Renal cortex interstitium (tissue), 11 donors: ENCODE measurements around the gene SF3A2. TPM values are rescaled to one million over a fixed set of nuclear protein-coding genes. Genes with fewer than 3 reads are reported as not detected.
A peak's percentile ranks its signal among the peaks of the same experiment; 100 is the strongest.
"Not testable (repeated sequence)": the region's sequence is repeated elsewhere in the genome, so short reads cannot be mapped to it uniquely, and the experiment has no call there.

Experiments
- DNase-seq, 11 donors: peaks; one replicate each; pipeline ENCODE4 v3.0.0-alpha.2; 2013; ENCODE audit warnings: low read depth in 9 of 11, low spot score in 4 of 11; ENCODE audit errors: extremely low read depth in 1 of 11
- polyA plus RNA-seq, 3 donors: library from polyadenylated mRNA; unstranded; fragments of 120-200 nt; gene quantifications; one replicate each; pipeline ENCODE4 v1.2.1, GENCODE V29; 2013; ENCODE audit not compliant: insufficient read length in 3 of 3

SF3A2 gene
- polyA plus RNA-seq, 3 donors, result 63.2 to 93.5 (median 83.5) TPM

DNA sequence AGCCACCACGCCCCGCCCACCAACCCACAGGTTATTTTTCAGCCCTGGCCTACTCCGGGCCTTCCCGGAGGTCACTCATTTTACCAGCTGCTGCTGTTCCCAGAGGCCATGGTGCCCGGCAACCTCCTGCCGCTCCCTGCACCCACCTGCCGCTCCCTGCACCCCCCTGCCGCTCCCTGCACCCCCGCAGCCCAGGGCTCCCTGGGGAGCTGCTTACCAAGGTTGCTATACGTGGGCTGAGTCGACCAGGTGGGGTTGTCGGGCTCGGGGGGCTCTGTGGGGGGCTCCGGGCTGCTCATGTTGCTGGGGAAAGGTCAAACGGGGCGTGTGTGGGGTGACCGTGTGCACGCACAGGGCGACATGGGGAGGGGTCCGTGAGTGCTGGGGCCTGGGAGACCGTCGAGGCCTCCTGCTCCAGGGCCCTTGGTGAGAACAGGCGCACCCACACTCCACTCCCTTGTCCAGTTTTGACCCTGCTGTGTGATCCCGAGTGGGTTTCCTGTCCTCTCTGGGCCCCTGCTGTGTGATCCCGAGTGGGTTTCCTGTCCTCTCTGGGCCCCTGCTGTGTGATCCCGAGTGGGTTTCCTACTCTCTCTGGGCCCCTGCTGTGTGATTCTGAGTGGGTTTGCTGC, 44.1 kb downstream of the SF3A2 start:
- no peak for DNase-seq

- DNase-seq, result not testable (repeated sequence)
Observed at GRCh38 chr19:2281265-2282061, 44.8 kb downstream of the SF3A2 start.

DNA sequence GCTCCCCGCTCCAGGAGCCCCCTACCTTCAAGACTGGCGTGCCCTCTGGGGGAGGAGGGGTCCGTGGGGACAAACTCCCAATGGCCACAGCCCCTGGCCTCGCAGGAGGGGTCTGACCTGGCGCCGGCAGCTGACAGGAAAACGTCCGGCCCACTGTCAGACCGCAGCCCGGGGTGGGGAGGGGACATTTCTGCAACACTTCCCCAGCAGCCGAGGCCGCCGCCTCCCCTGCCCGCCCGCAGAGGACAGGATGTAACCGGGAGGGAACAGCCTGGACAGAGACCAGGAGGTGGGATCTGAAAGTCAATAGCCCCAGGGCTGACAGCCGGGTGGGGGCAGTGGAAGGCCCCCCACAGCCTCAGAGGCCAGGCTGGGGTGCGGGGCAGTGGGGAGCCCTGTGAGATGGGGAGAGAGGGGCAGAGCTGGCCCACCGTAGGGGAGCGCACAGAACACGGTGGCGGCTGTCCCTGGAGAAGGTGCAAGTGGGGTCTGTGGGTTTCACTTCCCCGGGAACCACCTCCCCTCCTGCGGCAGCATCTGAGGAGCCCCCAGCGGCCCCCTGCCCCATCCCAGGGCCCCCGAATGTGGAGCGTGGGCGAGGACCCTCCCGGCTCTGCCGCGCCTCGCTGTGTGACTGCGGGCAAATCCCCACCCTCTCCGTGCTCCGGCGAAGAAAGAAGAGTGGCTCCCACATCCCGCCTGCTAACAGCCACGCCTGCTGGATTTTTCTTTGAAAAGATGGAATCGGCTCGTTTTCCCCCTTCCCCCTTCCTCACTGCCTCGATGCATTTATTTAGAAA, 45.6 kb downstream of the SF3A2 start, which contains the start of gene PEAK3:
Gene PEAK3, minus strand, starts transcription at position 114 of the 800 bp plus-strand sequence. CDS start 1,244 bp downstream, outside the sequence.
- peak in 1 of 11 donors; percentile 61 for DNase-seq

DNA sequence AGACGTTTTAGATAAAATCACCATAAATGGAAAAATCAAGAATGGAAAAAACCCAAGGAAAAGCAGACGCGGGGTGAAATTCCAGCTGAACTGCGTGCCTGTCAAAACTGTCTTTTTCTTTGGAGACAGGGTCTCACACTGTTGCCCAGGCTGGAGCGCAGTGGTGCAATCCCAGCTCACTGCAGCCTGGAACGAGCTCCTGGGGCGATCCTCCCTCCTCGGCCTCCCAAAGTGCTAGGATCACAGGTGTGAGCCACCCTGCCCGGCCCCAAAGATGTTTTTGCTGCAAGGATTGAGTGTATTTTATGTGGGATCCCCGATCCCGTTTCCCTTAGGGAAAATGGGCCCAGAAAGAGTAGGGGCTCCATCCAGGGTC, 46.2 kb downstream of the SF3A2 start:
- no peak for DNase-seq

DNA sequence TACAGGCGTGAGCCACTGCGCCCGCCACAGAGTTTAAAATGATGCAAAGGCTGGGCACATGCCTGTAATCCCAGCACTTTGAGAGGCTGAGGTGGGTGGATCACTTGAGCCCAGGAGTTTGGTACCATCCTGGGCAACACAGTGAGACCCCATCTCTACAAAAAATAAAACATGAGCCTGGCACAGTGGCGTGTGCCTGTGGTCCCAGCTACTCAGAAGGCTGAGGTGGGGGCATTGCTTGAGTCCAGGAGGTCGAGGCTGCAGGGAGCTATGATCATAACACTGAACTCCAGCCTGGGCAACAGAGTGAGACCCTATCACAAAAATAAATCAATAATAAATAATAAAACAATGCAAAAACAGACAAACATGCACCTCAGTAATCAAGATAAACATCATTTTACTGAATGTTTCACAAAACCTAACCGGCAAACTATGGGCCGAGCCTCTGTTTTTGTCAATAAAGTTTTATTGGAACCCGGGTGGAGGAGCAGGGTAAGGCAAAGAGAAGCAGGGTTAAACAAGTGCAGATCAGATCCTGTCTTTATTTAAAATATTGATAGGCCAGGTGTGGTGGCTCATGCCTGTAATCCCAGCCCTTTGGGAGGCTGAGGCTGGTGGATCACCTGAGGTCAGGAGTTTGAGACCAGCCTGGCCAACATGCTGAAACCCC, 47.3 kb downstream of the SF3A2 start:
- no peak for DNase-seq

DNA sequence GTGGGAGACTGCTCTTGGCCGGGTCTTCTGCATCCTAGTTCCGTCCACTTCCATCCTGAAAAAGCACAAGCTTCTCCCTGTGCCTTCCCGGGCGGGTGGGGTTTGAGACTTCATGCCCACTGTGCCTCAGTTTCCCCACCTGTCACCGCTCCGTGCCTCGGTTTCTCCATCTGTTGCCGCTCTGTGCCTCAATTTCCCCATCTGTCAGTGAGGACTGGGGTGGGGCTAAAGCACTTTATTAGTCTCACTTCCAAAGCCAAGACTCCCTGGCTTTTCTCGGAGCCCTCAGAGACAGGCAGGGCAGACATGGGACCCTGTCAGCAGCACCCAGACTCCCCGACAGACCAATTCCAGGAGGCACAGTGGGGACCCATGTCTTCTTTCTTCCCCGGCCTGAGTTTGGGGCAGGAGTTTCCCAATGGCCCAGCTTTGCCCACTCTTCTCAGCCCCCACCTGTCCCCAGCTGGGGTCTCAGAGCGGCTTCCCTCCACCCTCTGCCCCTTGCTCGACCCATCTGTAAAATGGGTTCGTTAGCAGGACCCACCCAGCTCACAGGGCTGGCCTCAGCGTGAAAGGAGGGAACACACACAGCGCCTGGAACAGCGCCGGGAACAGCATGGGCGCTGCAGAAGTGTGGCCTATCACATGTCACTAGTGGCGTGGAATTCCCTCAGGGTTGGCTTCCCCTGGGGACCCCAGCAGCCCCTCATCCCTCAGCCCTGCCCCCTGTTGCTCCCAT, 49.9 kb downstream of the SF3A2 start:
- no peak for DNase-seq

- DNase-seq, result no peak
Observed at GRCh38 chr19:2287585-2288337, 51.1 kb downstream of the SF3A2 start.

DNA sequence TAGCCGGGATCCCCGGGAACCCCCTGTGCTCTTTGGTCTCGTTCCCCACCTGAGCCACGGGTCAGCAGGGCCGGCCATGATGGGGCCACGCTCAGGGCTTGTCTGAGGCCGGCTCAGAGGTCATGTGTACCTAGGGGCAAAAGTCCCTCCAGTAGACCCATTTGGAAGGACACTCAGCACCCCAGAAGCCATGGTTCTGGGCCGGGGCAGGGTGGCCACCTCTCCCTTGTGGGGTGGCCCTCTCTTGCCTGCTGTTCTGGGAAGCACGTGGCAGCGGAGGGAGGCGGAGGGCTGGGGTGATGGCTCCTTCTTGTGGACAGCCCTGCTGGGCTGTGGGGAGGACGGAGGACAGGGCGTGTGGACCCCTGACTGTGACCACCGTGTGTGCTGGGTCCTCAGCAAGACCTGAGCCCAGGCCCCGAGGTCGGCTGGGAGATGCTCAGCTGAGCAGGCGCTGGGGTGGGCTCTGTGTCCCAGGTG, 51.8 kb downstream of the SF3A2 start:
- no peak for DNase-seq

GRCh38 chr19:2288818-2289713, 52.4 kb downstream of the SF3A2 start:
- DNase-seq, result no peak

- no peak for DNase-seq
Observed at GRCh38 chr19:2289714-2290435, 53.3 kb downstream of the SF3A2 start.

- DNase-seq, result no peak
Observed at GRCh38 chr19:2290441-2291184, 54.0 kb downstream of the SF3A2 start.

DNA sequence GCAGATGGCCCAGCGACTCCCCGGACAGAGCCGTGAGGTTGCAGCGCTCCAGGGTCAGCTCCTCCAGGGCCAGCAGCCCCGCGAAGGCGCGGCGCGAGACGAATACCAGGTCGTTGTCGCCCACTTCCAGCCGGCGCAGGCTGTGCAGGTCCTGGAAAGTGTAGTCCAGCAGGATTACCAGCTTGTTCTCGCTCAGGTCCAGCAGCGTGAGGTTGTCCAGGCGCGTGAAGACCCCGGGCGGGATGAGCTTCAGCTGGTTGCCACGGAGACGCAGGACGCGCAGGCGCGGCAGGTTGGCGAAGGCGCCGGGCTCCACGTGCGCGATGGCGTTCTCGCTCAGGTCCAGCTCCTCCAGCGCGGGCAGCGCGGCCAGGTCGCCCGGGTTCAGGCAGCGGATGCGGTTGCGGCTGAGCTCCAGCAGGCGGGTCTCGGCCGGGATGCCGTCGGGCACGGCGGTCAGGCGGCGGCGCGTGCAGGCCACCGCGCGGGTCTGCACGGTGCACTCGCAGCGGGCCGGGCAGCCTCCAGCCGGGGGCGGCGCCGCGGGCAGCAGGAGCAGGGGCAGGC, 54.6 kb downstream of the SF3A2 start:
- DNase-seq, result no peak

DNA sequence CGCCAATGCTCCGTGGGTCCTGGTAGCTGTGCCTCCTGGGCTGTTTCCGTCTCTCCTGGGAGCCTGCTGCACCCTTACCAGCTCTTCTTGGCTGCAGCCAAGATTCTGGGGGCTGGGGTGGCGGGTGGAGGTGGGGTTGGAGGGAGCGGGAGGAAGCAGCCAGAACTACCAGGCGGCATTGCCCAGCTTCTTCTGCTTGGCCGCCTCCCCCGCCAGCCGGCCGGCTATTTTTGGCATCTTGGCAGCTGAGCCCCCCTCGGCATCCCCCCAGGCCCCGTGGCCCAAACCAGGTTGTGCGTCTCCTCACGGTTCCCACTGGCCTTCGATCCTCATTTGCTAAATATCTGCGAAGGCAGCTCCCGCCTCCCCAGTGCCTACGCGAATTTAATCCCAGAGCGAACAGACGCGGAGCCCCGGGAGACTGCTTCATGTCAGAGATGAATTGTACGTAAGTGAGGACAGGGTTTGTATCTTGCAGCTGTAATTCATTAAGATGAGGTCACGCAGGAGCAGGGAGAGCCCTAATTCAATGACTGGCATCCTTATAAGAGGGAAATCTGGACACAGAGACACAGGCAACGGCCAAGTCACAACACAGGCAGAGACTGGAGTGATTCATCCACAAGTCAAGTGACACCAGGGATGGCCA, 58.2 kb downstream of the SF3A2 start:
- no peak for DNase-seq

- DNase-seq, result no peak
Observed at GRCh38 chr19:2296141-2296540, 59.5 kb downstream of the SF3A2 start.
